K562 (cell line): Measurements from ENCODE around the gene CYBB. TPM values are rescaled to one million over a fixed set of nuclear protein-coding genes. Genes with fewer than 3 reads are reported as not detected.

Source experiments
- ATAC-seq: fragments of 200-7000 bp; cut with Tn5 transposase; 3 replicates; pipeline ENCODE4 v1.9.1; 2020; ENCODE audit warnings: moderate library complexity
- BruUV-seq: library from RNA; stranded (reverse); fragments of 400-500 nt; replicated peaks from 2 replicates; lab custom pipeline; 2021; lab: Mats Ljungman, UMichigan
- CTCF ChIA-PET: fragments of 300-600 bp; formaldehyde crosslinking; extraction: SDS; loops from one replicate; lab custom pipeline; 2021; ENCODE audit warnings: low intra/inter-chr PET ratio; lab: Yijun Ruan, JAX
- POLR2A ChIA-PET: fragments of 300-600, 350-650 bp; sonication (Branson Sonifier 250); formaldehyde crosslinking; extraction: SDS; loops from one replicate; lab custom pipeline; 2021; ENCODE audit warnings: antibody characterized with exemption, inconsistent platforms; lab: Yijun Ruan, JAX
- DNase-seq, 4 experiments: peaks; one replicate each; pipeline versions ENCODE4 v3.0.0 to v3.0.0-alpha.2; 2011 to 2018; ENCODE audit warnings: low spot score in 3 of 4, mixed read lengths in 3 of 4; ENCODE audit errors: extremely low read depth in 1 of 4
- FAIRE-seq: peaks from 2 replicates; lab custom pipeline; 2011; peaks lifted over from hg19 to GRCh38; lab: Jason Lieb, UNC
- H2AFZ ChIP-seq: 2 replicates; pipeline ENCODE4 v1.6.0; 2011; ENCODE audit warnings: low read depth, low read length, control low read depth, inconsistent platforms
- H3K27ac ChIP-seq: fragments of 200-600 bp; 3 replicates; pipeline ENCODE4 v1.8.0; 2011; ENCODE audit warnings: low read depth, mild to moderate bottlenecking, control low read depth, inconsistent platforms, low read length, moderate library complexity, mixed read lengths; ENCODE audit errors: extremely low read depth
- H3K27me3 ChIP-seq, 2 experiments: fragments of 300-600 bp in 1 of 2; 2 replicates in 1 of 2; 3 replicates in 1 of 2; pipeline versions ENCODE4 v1.6.0 to v1.8.0; 2011; ENCODE audit warnings: inconsistent platforms in 2 of 2, low read length in 2 of 2, mild to moderate bottlenecking in 1 of 2, mixed read lengths in 1 of 2, moderate library complexity in 1 of 2; ENCODE audit not compliant: control insufficient read depth in 2 of 2, insufficient read depth in 2 of 2
- H3K36me3 ChIP-seq: fragments of 300-600 bp; 3 replicates; pipeline ENCODE4 v1.8.0; 2011; ENCODE audit warnings: mild to moderate bottlenecking, low read length, inconsistent platforms; ENCODE audit not compliant: control insufficient read depth, insufficient read depth
- H3K4me1 ChIP-seq, 2 experiments: fragments of 200-600 bp in 1 of 2; replicated peaks in 1 of 2; 2 replicates in 1 of 2; 3 replicates in 1 of 2; pipeline versions ENCODE4 v1.5.1 to v1.8.0; 2011; ENCODE audit warnings: inconsistent platforms in 2 of 2, low read length in 2 of 2, mild to moderate bottlenecking in 1 of 2, mixed read lengths in 1 of 2, moderate library complexity in 1 of 2; ENCODE audit not compliant: control insufficient read depth in 2 of 2, insufficient read depth in 2 of 2
- H3K4me2 ChIP-seq: 2 replicates; pipeline ENCODE4 v1.6.1; 2011; ENCODE audit warnings: low read length, control low read depth, inconsistent platforms, mixed read lengths; ENCODE audit not compliant: insufficient read depth
- H3K4me3 ChIP-seq: fragments of 200-600 bp; sonication (generic), shearing (Covaris generic); 2 replicates; pipeline ENCODE4 v1.5.1; 2016; ENCODE audit warnings: control low read depth, inconsistent platforms
- H3K79me2 ChIP-seq: fragments of 200-600 bp; 3 replicates; pipeline ENCODE4 v1.8.0; 2011; ENCODE audit warnings: low read length, inconsistent platforms; ENCODE audit not compliant: control insufficient read depth, insufficient read depth
- H3K9ac ChIP-seq, 2 experiments: 2 replicates each; pipeline versions ENCODE4 v1.6.0 to v1.6.1; 2011; ENCODE audit warnings: low read depth in 2 of 2, low read length in 2 of 2, control low read depth in 1 of 2, inconsistent platforms in 1 of 2, mild to moderate bottlenecking in 1 of 2, mixed read lengths in 1 of 2; ENCODE audit not compliant: insufficient read depth in 1 of 2
- H3K9me1 ChIP-seq: one replicate; pipeline ENCODE4 v1.6.0; 2011; ENCODE audit warnings: inconsistent platforms, mild to moderate bottlenecking, low read length, moderate library complexity; ENCODE audit not compliant: control insufficient read depth, insufficient read depth
- H3K9me3 ChIP-seq: replicated peaks from 2 replicates; pipeline ENCODE4 v1.5.1; 2011; ENCODE audit warnings: low read depth, low read length, inconsistent platforms; ENCODE audit not compliant: control insufficient read depth, insufficient read depth
- H4K20me1 ChIP-seq: replicated peaks from 2 replicates; pipeline ENCODE4 v1.6.1; 2011; ENCODE audit warnings: low read length, inconsistent platforms, mixed read lengths; ENCODE audit not compliant: control insufficient read depth, insufficient read depth
- HDAC2 ChIP-seq: fragments of 450-650 bp; IDR thresholded peaks from 2 replicates; pipeline ENCODE4 v1.6.1; 2016; ENCODE audit warnings: mild to moderate bottlenecking
- KLF13 ChIP-seq: fragments of 450-650 bp; IDR thresholded peaks from 2 replicates; pipeline ENCODE4 v1.6.1; 2016; ENCODE audit warnings: missing genetic modification characterization, low read depth, mild to moderate bottlenecking, missing compliant biosample characterization, moderate library complexity, borderline replicate concordance
- SIN3B ChIP-seq: fragments of 450-650 bp; IDR thresholded peaks from 2 replicates; pipeline ENCODE4 v1.6.1; 2017; ENCODE audit warnings: low read depth, mild to moderate bottlenecking, moderate library complexity
- SMAD3 ChIP-seq: fragments of 450-650 bp; formaldehyde crosslinking; conservative IDR thresholded peaks from 2 replicates; pipeline ENCODE4 v1.4.0; 2020; ENCODE audit warnings: mild to moderate bottlenecking
- ZNF175 ChIP-seq: fragments of 200-800 bp; sonication (Bioruptor generic); IDR thresholded peaks from 2 replicates; pipeline ENCODE4 v1.6.1; 2016; ENCODE audit warnings: low read depth, mild to moderate bottlenecking, missing genetic modification characterization, missing compliant biosample characterization
- in situ Hi-C: fragments of 300-500 bp; cut with MboI; formaldehyde crosslinking; loops from 4 replicates; pipeline ENCODE4 v1.15.0; 2018; ENCODE audit warnings: inconsistent platforms, mixed read lengths
- intact Hi-C: fragments of 100-400 bp; cut with micrococcal nuclease; formaldehyde crosslinking; loops from 2 replicates; pipeline ENCODE4 v1.14.2; 2022
- polyA plus RNA-seq, 8 experiments: library from polyadenylated mRNA; depleted of rRNA in 4 of 8; stranded (reverse) in 5 of 8; unstranded in 3 of 8; fragments of >200 nt; fragmentation: Nextera tagmentation in 2 of 8; fragmentation: Illumina TruSeq in 1 of 8; extraction: Ambion mirVana in 2 of 8; extraction: Trizol in 1 of 8; gene quantifications; 2 replicates each; pipeline versions ENCODE4 v1.2.1 to v1.2.3, GENCODE V29; 2011 to 2014; ENCODE audit warnings: inconsistent platforms in 1 of 8, missing spikeins in 1 of 8
- total RNA-seq, 7 experiments: library from RNA; depleted of rRNA in 6 of 7; stranded (reverse); fragments of >200 nt in 6 of 7; fragmentation: Illumina TruSeq in 2 of 7; extraction: Trizol in 2 of 7; gene quantifications; 2 replicates each; pipeline versions ENCODE4 v1.2.1 to v1.2.3, GENCODE V29; 2011 to 2021; ENCODE audit warnings: low replicate concordance in 1 of 7
- TF ChIP-seq, protein P1 (sequence below): sonication (generic); formaldehyde crosslinking; IDR thresholded peaks from 2 replicates; pipeline ENCODE4 v1.5.0; 2020; ENCODE audit warnings: missing genetic modification reagents
- TF ChIP-seq, protein P2 (sequence below): fragments of 250-450 bp; sonication (Bioruptor Pico); IDR thresholded peaks from 2 replicates; pipeline ENCODE4 v1.8.0; 2022; ENCODE audit warnings: moderate library complexity, mild to moderate bottlenecking, inconsistent platforms

The CYBB gene
- total and polyA plus RNA-seq, 9 of the 15 experiments (the other 6 are each of a cell fraction or from before 2014, with no cell fraction given): 0.25 to 1.3 (median 0.74) TPM

DNA sequence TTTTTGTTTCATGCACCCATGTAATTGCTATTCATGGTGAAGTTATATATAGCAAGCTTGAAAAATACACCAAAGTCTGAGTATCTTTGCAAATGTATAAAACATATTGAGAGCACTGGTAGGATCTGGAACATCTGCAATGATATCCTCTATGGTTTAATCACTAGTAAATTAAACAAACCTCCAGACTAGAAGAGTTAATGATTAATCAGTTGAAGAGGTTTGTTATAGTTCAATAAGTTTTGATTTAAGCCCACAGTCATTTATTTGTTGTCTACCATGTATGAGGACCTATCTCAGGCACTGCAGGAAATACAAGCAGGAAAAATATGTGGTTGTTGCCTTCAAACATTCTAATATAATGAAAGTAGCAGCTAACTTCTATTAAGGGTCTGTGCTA, 16.5 kb downstream of the CYBB start:
- no peaks in the 10 kb centered on the region for H3K9me3 ChIP-seq
- no peaks in the 10 kb centered on the region for H3K4me1 ChIP-seq
- ATAC-seq: no peak
- no peak for DNase-seq
- CTCF ChIA-PET: no interaction called here
- H3K9me1 ChIP-seq: no peaks in the 10 kb centered on the region
- BruUV-seq: no TSS peak
- no peaks in the 10 kb centered on the region for H4K20me1 ChIP-seq
- H3K79me2 ChIP-seq: no peaks in the 10 kb centered on the region
- no peak overlapping the region for H2AFZ ChIP-seq
- no peaks in the 10 kb centered on the region for H3K27me3 ChIP-seq
- POLR2A ChIA-PET: no interaction called here
- in situ Hi-C loops: no loop called here
- no peak for FAIRE-seq
- H3K4me2 ChIP-seq: no peak overlapping the region
- TF ChIP-seq SIN3B (no peak), KLF13 (no peak), ZNF175 (CRISPR knock-in tag) (no peak), SMAD3 (no peak), HDAC2 (no peak)
- TF ChIP-seq, protein P1, sequence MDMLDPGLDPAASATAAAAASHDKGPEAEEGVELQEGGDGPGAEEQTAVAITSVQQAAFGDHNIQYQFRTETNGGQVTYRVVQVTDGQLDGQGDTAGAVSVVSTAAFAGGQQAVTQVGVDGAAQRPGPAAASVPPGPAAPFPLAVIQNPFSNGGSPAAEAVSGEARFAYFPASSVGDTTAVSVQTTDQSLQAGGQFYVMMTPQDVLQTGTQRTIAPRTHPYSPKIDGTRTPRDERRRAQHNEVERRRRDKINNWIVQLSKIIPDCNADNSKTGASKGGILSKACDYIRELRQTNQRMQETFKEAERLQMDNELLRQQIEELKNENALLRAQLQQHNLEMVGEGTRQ (CRISPR knock-in tag): no peak
- TF ChIP-seq, protein P2, sequence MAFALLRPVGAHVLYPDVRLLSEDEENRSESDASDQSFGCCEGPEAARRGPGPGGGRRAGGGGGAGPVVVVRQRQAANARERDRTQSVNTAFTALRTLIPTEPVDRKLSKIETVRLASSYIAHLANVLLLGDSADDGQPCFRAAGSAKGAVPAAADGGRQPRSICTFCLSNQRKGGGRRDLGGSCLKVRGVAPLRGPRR (CRISPR knock-in tag): no peak
- no peaks in the 10 kb centered on the region for H3K36me3 ChIP-seq
- H3K9ac ChIP-seq: no peak overlapping the region
- no peak overlapping the region for H3K4me3 ChIP-seq
- intact Hi-C loops: no loop called here
- H3K27ac ChIP-seq: no peak overlapping the region
